C4-2B (cell line): ENCODE data around the gene TRIM37.

Source experiments
- CTCF ChIP-seq: fragments of 450-650 bp; conservative IDR thresholded peaks from 2 replicates; pipeline ENCODE4 v1.5.1; 2017; ENCODE audit warnings: mild to moderate bottlenecking
- ZFX ChIP-seq: fragments of 450-650 bp; IDR thresholded peaks from 2 replicates; pipeline ENCODE4 v1.6.1; 2017

GRCh38 chr17:58999500-58999899, 107.2 kb downstream of the TRIM37 start:
- TF ChIP-seq CTCF (no peak), ZFX (no peak)
